NCI-H226 (cell line): ENCODE data around the gene ZBED4.
A peak's percentile ranks its signal among the peaks of the same experiment; 100 is the strongest.
"Not testable (repeated sequence)": the region's sequence is repeated elsewhere in the genome, so short reads cannot be mapped to it uniquely, and the experiment has no call there.

Source experiments
- DNase-seq: peaks from one replicate; pipeline ENCODE4 v3.0.0-alpha.2; 2015

ZBED4 gene

GRCh38 chr22:49826603-49827270 lies 26.9 kb upstream of the ZBED4 start:
- no peak for DNase-seq

- no peak for DNase-seq
Observed at GRCh38 chr22:49827271-49827852, 26.3 kb upstream of the ZBED4 start.

- DNase-seq = peak; percentile 48
Observed at GRCh38 chr22:49827853-49828598, 25.6 kb upstream of the ZBED4 start, which contains the start of gene BRD1. TSS of gene BRD1 (minus strand) at chr22:49827873. CDS start at chr22:49824317, 3,556 bp downstream.

- no peak for DNase-seq
Observed at GRCh38 chr22:49828599-49828965, 25.1 kb upstream of the ZBED4 start.

- no peak for DNase-seq
Observed at GRCh38 chr22:49829044-49829853, 24.4 kb upstream of the ZBED4 start.

GRCh38 chr22:49833340-49834007 lies 20.2 kb upstream of the ZBED4 start:
- DNase-seq = no peak

GRCh38 chr22:49838771-49839717 lies 14.6 kb upstream of the ZBED4 start:
- DNase-seq = no peak

GRCh38 chr22:49845241-49845640 lies 8.4 kb upstream of the ZBED4 start:
- no peak for DNase-seq

GRCh38 chr22:49845666-49846459 lies 7.8 kb upstream of the ZBED4 start:
- DNase-seq = no peak

- DNase-seq = no peak
Observed at GRCh38 chr22:49847751-49848689, 5.6 kb upstream of the ZBED4 start.

GRCh38 chr22:49848690-49849160 lies 4.9 kb upstream of the ZBED4 start:
- DNase-seq = no peak

GRCh38 chr22:49849161-49850020 lies 4.3 kb upstream of the ZBED4 start:
- no peak for DNase-seq

- DNase-seq = no peak
Observed at GRCh38 chr22:49850021-49850911, 3.4 kb upstream of the ZBED4 start.

- DNase-seq = no peak
Observed at GRCh38 chr22:49850959-49851802, 2.5 kb upstream of the ZBED4 start.

GRCh38 chr22:49852568-49852897 lies 1.1 kb upstream of the ZBED4 start:
- DNase-seq = not testable (repeated sequence)
